H9 (cell line): ENCODE data around the gene GOLT1A. TPM values are rescaled to one million over a fixed set of nuclear protein-coding genes. Genes with fewer than 3 reads are reported as not detected.

Experiments used
- DNase-seq: peaks from one replicate; pipeline ENCODE4 v3.0.0-alpha.2; 2017
- H2AFZ ChIP-seq: one replicate; pipeline ENCODE4 v1.6.1; 2013; ENCODE audit warnings: mild to moderate bottlenecking, low read length, control low read depth, moderate library complexity
- H2AK5ac ChIP-seq: 2 replicates; pipeline ENCODE4 v1.6.1; 2013; ENCODE audit warnings: low read length, control low read depth, mixed read lengths; ENCODE audit not compliant: insufficient read length
- H2BK120ac ChIP-seq: one replicate; pipeline ENCODE4 v1.6.1; 2013; ENCODE audit warnings: low read depth, mild to moderate bottlenecking, low read length, control low read depth, inconsistent platforms; ENCODE audit not compliant: poor library complexity, severe bottlenecking
- H2BK12ac ChIP-seq: 2 replicates; pipeline ENCODE4 v1.6.1; 2013; ENCODE audit warnings: low read length, control low read depth, mixed read lengths, low read depth; ENCODE audit not compliant: insufficient read length
- H2BK15ac ChIP-seq: 2 replicates; pipeline ENCODE4 v1.6.1; 2013; ENCODE audit warnings: low read depth, low read length, control low read depth
- H2BK20ac ChIP-seq: one replicate; pipeline ENCODE4 v1.6.1; 2013; ENCODE audit warnings: low read depth, mild to moderate bottlenecking, low read length, control low read depth, inconsistent platforms; ENCODE audit not compliant: poor library complexity, severe bottlenecking
- H2BK5ac ChIP-seq: 2 replicates; pipeline ENCODE4 v1.6.1; 2013; ENCODE audit warnings: low read length, control low read depth, mixed read lengths; ENCODE audit not compliant: insufficient read length
- H3K14ac ChIP-seq: 2 replicates; pipeline ENCODE4 v1.6.1; 2013; ENCODE audit warnings: low read length, control low read depth; ENCODE audit not compliant: insufficient read depth
- H3K18ac ChIP-seq: 2 replicates; pipeline ENCODE4 v1.6.1; 2013; ENCODE audit warnings: low read depth, mild to moderate bottlenecking, mixed read lengths, low read length, control low read depth; ENCODE audit not compliant: insufficient read length
- H3K23ac ChIP-seq: 2 replicates; pipeline ENCODE4 v1.6.1; 2013; ENCODE audit warnings: low read length, control low read depth, mixed read lengths, low read depth; ENCODE audit not compliant: insufficient read length
- H3K23me2 ChIP-seq: 2 replicates; pipeline ENCODE4 v1.6.1; 2013; ENCODE audit warnings: low read depth, mild to moderate bottlenecking, mixed read lengths, low read length, control low read depth; ENCODE audit not compliant: insufficient read length, poor library complexity, severe bottlenecking
- H3K27ac ChIP-seq: 2 replicates; pipeline ENCODE4 v1.5.1; 2013; ENCODE audit warnings: low read length, control low read depth, mixed read lengths, low read depth; ENCODE audit not compliant: insufficient read length
- H3K27me3 ChIP-seq: 2 replicates; pipeline ENCODE4 v1.6.1; 2013; ENCODE audit warnings: low read length, control low read depth, inconsistent platforms; ENCODE audit not compliant: insufficient read depth
- H3K4ac ChIP-seq: 2 replicates; pipeline ENCODE4 v1.6.1; 2013; ENCODE audit warnings: low read depth, mild to moderate bottlenecking, control low read depth, inconsistent platforms, low read length, moderate library complexity
- H3K4me1 ChIP-seq: 2 replicates; pipeline ENCODE4 v1.6.1; 2013; ENCODE audit warnings: low read length, control low read depth, inconsistent platforms; ENCODE audit not compliant: insufficient read depth
- H3K4me2 ChIP-seq: 2 replicates; pipeline ENCODE4 v1.6.1; 2013; ENCODE audit warnings: low read length, control low read depth, mixed read lengths; ENCODE audit not compliant: insufficient read length, insufficient read depth
- H3K56ac ChIP-seq: 2 replicates; pipeline ENCODE4 v1.6.1; 2013; ENCODE audit warnings: low read depth, mild to moderate bottlenecking, mixed read lengths, low read length, control low read depth; ENCODE audit not compliant: insufficient read length
- H3K79me1 ChIP-seq: 2 replicates; pipeline ENCODE4 v1.6.1; 2013; ENCODE audit warnings: low read depth, mild to moderate bottlenecking, moderate library complexity, low read length, control low read depth, inconsistent platforms; ENCODE audit not compliant: insufficient read depth, poor library complexity, severe bottlenecking
- H3K79me2 ChIP-seq: 2 replicates; pipeline ENCODE4 v1.6.1; 2013; ENCODE audit warnings: low read length, control low read depth, inconsistent platforms; ENCODE audit not compliant: insufficient read depth
- H3K9ac ChIP-seq: 2 replicates; pipeline ENCODE4 v1.6.1; 2013; ENCODE audit warnings: low read length, control low read depth, mixed read lengths; ENCODE audit not compliant: insufficient read length; ENCODE audit errors: extremely low read depth
- H3K9me3 ChIP-seq: one replicate; pipeline ENCODE4 v1.6.1; 2013; ENCODE audit warnings: low read depth, low read length, inconsistent platforms; ENCODE audit not compliant: control insufficient read depth
- H3T11ph ChIP-seq: one replicate; pipeline ENCODE4 v1.6.1; 2013; ENCODE audit warnings: mild to moderate bottlenecking, low read length, control low read depth, inconsistent platforms
- H4K20me1 ChIP-seq: one replicate; pipeline ENCODE4 v1.6.1; 2013; ENCODE audit not compliant: control insufficient read depth, insufficient read length, insufficient read depth
- H4K5ac ChIP-seq: 2 replicates; pipeline ENCODE4 v1.6.1; 2013; ENCODE audit warnings: low read depth, mild to moderate bottlenecking, mixed read lengths, low read length, control low read depth; ENCODE audit not compliant: insufficient read length
- H4K8ac ChIP-seq: replicated peaks from 2 replicates; pipeline ENCODE4 v1.6.1; 2013; ENCODE audit warnings: low read length, control low read depth, mixed read lengths, low read depth; ENCODE audit not compliant: insufficient read length
- H4K91ac ChIP-seq: 2 replicates; pipeline ENCODE4 v1.6.1; 2013; ENCODE audit warnings: low read depth, mild to moderate bottlenecking, moderate library complexity, mixed read lengths, low read length, control low read depth; ENCODE audit not compliant: insufficient read length
- H3K27ac Mint-ChIP-seq, 3 experiments: 2 replicates in 2 of 3; 3 replicates in 1 of 3; pipeline ENCODE4 v1.8.0; 2020 to 2021; ENCODE audit warnings: mixed read lengths in 3 of 3, mild to moderate bottlenecking in 1 of 3, moderate library complexity in 1 of 3
- H3K27me3 Mint-ChIP-seq: 2 replicates; pipeline ENCODE4 v1.8.0; 2021; ENCODE audit warnings: low read depth, mild to moderate bottlenecking, moderate library complexity, mixed read lengths
- H3K36me3 Mint-ChIP-seq, 3 experiments: 2 replicates in 2 of 3; 3 replicates in 1 of 3; pipeline ENCODE4 v1.8.0; 2020 to 2021; ENCODE audit warnings: low read depth in 3 of 3, mixed read lengths in 3 of 3; ENCODE audit not compliant: insufficient read depth in 1 of 3
- H3K4me1 Mint-ChIP-seq, 2 experiments: 2 replicates each; pipeline ENCODE4 v1.8.0; 2020; ENCODE audit warnings: mixed read lengths in 2 of 2
- H3K4me3 Mint-ChIP-seq, 2 experiments: 2 replicates in 1 of 2; 3 replicates in 1 of 2; pipeline ENCODE4 v1.8.0; 2020 to 2021; ENCODE audit warnings: mild to moderate bottlenecking in 2 of 2, mixed read lengths in 2 of 2, moderate library complexity in 1 of 2
- H3K9me3 Mint-ChIP-seq, 2 experiments: 2 replicates in 1 of 2; 3 replicates in 1 of 2; pipeline ENCODE4 v1.8.0; 2020; ENCODE audit warnings: mild to moderate bottlenecking in 2 of 2, mixed read lengths in 2 of 2, moderate library complexity in 1 of 2
- WGBS: extraction: QIAGEN DNeasy Blood & Tissue Kit; methylation state at CpG from one replicate; pipeline ENCODE4 v1.1.7; 2013; ENCODE audit warnings: missing lambda C conversion rate, low lambda C conversion rate, mixed read lengths; ENCODE audit not compliant: insufficient read length; ENCODE audit errors: extremely low coverage; 5-methylcytosine and 5-hydroxymethylcytosine counted together
- total RNA-seq: library from RNA; stranded (reverse); gene quantifications from 2 replicates; pipeline ENCODE4 v1.2.1, GENCODE V29; 2021
- TF ChIP-seq, protein P1 (sequence below): fragments of 200-600 bp; sonication (generic); conservative IDR thresholded peaks from 3 replicates; pipeline ENCODE4 v1.8.0; 2021; ENCODE audit warnings: antibody characterized with exemption, mild to moderate bottlenecking

Gene GOLT1A
- total RNA-seq, 1 experiment from 2014 or later = 4.2 TPM

DNA sequence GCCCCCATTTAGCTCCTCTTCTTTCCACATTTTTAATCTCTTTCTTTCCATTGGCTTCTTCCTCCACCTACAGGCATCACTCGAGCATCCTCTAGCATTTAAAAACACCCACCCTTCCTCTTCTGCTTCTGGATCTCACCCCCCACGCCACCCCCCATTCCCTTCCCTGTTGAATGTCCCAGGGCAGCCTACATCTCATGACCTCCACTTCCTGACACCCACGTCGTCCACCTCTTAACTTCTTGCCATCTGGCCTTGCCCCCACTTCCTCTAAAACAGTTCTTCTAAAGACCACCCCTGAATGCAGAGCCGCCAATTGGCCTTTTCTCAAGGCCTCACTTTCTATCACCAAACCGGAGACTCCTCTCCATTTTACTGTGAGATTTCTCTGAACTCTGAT, 55.8 kb downstream of the GOLT1A start:
- Mint-ChIP-seq H3K36me3 (no peaks in the 10 kb centered on the region; a peak in 2 of 7 replicates), H3K27me3 (peaks cover 31% of the 10 kb centered on the region), H3K9me3 (no peaks in the 10 kb centered on the region), H3K4me3 (no peak overlapping the region), H3K27ac (0 out of 7 replicates have a peak overlapping the region, but pooled peaks of 1 of the 3 experiments have one; percentile 0), H3K4me1 (peaks cover 5 to 6% of the 10 kb centered on the region in 2 experiments; a peak in 3 of 4 replicates)
- H3K9ac ChIP-seq = no peak overlapping the region
- no peak overlapping the region for H3K56ac ChIP-seq
- no peaks in the 10 kb centered on the region for H3K79me2 ChIP-seq
- H4K20me1 ChIP-seq = no peaks in the 10 kb centered on the region
- WGBS = no CpG with 5 or more reads among the region's 6 CpGs
- no peak overlapping the region for H2BK120ac ChIP-seq
- H3K14ac ChIP-seq = no peak overlapping the region
- no peak overlapping the region for H2AFZ ChIP-seq
- no peak overlapping the region for H2BK5ac ChIP-seq
- no peak overlapping the region for H3K23ac ChIP-seq
- H2BK20ac ChIP-seq = no peak overlapping the region
- no peak overlapping the region for H3K4me2 ChIP-seq
- H4K5ac ChIP-seq = no peak overlapping the region
- no peaks in the 10 kb centered on the region for H3K23me2 ChIP-seq
- H3K79me1 ChIP-seq = no peaks in the 10 kb centered on the region
- no peaks in the 10 kb centered on the region for H3K4me1 ChIP-seq
- no peak overlapping the region for H3T11ph ChIP-seq
- H4K8ac ChIP-seq = no peak overlapping the region
- no peak overlapping the region for H4K91ac ChIP-seq
- H2BK15ac ChIP-seq = no peak overlapping the region
- H3K4ac ChIP-seq = no peak overlapping the region
- no peak overlapping the region for H3K27ac ChIP-seq
- no peaks in the 10 kb centered on the region; the same call in 1 of the 2 replicates for H3K27me3 ChIP-seq
- no peak overlapping the region for H2AK5ac ChIP-seq
- H2BK12ac ChIP-seq = no peak overlapping the region
- H3K18ac ChIP-seq = no peak overlapping the region
- no peak for DNase-seq
- TF ChIP-seq, protein P1, sequence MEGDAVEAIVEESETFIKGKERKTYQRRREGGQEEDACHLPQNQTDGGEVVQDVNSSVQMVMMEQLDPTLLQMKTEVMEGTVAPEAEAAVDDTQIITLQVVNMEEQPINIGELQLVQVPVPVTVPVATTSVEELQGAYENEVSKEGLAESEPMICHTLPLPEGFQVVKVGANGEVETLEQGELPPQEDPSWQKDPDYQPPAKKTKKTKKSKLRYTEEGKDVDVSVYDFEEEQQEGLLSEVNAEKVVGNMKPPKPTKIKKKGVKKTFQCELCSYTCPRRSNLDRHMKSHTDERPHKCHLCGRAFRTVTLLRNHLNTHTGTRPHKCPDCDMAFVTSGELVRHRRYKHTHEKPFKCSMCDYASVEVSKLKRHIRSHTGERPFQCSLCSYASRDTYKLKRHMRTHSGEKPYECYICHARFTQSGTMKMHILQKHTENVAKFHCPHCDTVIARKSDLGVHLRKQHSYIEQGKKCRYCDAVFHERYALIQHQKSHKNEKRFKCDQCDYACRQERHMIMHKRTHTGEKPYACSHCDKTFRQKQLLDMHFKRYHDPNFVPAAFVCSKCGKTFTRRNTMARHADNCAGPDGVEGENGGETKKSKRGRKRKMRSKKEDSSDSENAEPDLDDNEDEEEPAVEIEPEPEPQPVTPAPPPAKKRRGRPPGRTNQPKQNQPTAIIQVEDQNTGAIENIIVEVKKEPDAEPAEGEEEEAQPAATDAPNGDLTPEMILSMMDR = no peak
- H3K9me3 ChIP-seq = no peaks in the 10 kb centered on the region
